HPDE6-E6E7 (cell line): ENCODE measurements around the gene ERLIN1.

Experiments used
- DNase-seq: peaks from one replicate; pipeline ENCODE4 v3.0.0; 2011; ENCODE audit warnings: missing footprints; ENCODE audit errors: extremely low spot score

Gene ERLIN1

GRCh38 chr10:100185364-100186252 lies at the start of gene ERLIN1:
Gene ERLIN1, minus strand, starts transcription at chr10:100186029. Its CDS starts 403 bp downstream, at chr10:100185626.
- peak; percentile 87 for DNase-seq

DNA sequence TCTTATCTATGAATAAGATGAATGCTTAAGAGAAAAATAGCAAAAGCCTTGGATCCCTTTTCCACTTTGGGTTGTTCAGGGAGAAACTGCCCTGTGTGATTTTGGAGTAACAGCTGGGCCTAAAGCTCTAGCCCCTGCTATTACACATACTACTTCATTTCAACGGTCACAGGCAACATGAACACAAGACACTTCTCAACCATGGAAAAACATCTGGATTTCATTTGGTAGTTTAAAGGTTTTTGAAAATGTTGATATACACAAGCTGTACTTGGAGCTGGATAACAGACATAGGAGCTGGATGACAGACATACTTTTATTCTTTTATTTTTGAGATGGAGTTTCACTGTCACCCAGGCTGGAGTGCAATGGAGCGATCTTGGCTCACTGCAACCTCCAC lies 46.3 kb upstream of the ERLIN1 start:
- DNase-seq, result no peak

DNA sequence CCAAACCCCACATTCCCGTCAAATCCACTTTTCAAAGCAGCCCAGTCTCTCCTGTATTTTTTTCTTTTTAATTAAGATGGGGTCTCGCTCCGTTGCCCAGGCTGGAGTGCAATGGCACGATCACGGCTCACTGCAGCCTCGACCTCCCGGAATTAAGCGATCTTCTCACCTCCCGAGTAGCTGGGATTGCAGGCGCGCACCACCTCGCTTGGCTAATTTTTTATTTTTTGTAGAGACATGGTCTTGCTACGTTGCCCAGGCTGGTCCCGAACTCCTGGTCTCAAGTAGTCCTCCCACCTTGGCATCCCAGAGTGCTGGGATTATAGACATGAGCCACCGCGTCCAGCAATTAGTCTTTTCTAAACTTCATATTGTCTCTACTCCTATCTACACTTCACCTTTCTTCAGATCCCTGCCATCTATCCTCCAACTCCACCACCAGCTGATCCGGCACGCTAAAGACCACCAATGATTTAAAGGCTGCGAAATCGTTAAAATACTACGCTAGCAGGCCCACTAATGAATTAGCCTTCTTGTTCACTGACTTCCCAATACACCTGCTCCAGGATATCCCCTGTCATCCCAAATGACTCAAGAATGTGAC lies 44.1 kb upstream of the ERLIN1 start:
- no peak for DNase-seq

DNA sequence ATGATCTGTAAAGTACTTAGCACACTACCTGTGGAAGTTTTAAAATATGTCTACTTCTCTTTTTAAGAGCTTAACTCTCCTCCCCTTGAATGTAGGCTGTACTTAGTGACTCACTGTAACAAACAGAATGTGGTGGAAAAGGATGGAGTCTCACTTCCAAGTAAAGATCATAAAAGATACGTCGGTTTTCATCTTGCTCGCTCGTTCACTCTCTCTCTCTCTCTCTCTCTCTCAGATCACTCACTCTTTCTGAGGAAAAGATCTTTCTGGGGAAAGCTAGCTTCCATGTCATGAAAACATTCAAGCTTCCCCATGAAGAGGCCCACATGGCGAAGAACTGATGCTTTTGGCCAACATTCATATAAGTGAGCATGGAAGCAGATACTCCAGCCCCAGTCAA lies 38.0 kb upstream of the ERLIN1 start:
- no peak for DNase-seq

GRCh38 chr10:100222529-100222928 lies 36.7 kb upstream of the ERLIN1 start:
- DNase-seq, result no peak

DNA sequence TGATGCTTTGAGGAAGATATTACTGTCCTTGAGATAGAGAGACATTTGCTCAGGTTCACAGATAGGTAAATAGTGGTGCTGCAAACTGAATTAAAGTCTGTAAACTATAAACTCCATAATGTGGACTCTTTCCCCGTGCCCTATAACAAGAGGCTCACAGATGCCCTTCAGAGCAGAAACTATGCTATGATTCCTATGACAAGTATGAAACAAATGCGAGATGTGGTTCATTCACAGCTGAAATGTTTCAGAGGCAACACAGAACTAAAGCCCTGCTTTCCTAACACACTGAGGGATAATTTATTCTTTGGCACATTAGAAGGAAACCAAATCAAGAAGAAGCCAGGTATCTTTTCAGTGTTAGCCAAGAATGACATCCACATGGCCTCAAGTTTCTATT lies 30.2 kb upstream of the ERLIN1 start:
- no peak for DNase-seq

GRCh38 chr10:100209303-100209702 lies 23.5 kb upstream of the ERLIN1 start:
- no peak for DNase-seq

- no peak for DNase-seq
Observed at GRCh38 chr10:100208276-100208675, 22.4 kb upstream of the ERLIN1 start.

DNA sequence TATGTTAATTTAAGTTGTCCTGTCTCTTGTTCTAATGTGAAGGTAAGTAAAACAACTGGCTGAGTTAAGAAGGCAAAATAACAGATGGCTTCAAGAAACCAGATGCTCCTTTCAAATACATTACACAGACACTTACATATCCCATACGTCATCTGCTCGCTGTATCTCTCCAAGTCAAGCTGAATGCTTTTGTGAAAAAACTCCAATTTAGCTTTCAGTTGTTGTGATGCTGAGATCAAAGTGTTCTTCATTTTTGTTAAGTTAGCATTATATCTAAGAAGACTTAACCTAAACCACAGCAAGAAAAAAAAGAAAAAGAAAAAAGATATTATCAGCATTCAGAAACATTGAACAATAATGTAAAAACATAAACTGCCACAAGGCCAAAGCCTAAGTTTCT lies 18.5 kb upstream of the ERLIN1 start:
- DNase-seq, result no peak

DNA sequence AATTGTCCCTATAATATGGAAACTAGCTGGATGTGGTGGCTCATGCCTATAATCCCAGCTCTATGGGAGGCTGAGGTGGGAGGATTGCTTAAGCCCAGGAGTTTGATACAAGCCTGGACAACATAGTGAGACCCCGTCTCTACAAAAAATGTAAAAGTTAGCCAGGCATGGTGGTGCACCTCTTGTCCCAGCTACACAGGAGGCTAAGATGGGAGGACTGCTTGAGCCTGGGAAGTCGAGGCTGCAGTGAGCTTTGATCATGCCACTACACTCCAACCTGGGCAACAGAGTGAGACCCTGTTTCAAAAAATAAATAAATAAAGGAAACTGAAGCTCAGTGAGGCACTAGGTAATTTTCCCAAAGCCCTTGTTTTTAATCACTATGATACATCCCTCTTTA lies 15.7 kb upstream of the ERLIN1 start:
- DNase-seq, result no peak

- DNase-seq, result no peak
Observed at GRCh38 chr10:100194711-100195110, 8.9 kb upstream of the ERLIN1 start.

DNA sequence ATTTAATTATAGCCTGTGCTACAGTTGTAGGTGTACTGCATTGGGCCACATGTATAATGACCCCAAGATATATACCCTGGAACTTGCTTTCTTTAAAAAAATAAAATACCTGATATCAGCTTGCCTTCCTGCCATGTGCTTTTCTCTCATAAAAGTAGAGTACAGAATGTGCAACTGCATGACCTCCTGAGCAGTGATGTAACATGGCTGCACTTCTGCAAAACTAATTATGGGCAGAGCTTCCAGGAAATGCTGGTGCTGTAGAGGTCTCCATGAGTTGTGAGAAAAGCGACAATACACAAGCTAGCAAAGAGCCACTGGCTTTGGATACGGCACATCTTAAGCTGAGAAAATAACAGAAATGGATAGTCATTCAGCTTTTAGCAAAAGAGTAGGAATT lies 6.5 kb upstream of the ERLIN1 start:
- DNase-seq, result no peak

- peak; percentile 29 for DNase-seq
Observed at GRCh38 chr10:100186253-100187212, 704 bp upstream of the ERLIN1 start.

DNA sequence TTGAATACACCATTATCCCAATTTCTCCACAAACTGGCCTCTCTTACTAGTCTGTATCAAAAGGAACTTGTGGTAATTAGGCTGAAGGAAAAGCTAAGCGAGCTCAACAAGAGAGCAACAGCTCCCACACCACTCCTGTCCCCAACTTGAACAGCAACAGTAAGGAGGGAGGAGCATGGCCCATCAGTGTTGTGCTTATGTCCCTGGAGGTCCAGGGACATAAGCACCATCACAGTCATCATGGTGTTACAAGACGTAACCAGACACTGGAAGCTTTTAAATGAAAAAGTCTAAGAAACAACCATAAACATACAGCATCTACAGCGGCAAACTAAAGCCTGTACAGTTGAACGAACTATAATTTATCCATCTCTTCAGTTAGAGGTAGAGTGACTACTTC lies 989 bp downstream of the ERLIN1 start:
- DNase-seq, result no peak

GRCh38 chr10:100184426-100184825 lies 1.4 kb downstream of the ERLIN1 start:
- no peak for DNase-seq

GRCh38 chr10:100183481-100183880 lies 2.3 kb downstream of the ERLIN1 start:
- DNase-seq, result peak; percentile 32

GRCh38 chr10:100182908-100183307 lies 2.9 kb downstream of the ERLIN1 start:
- DNase-seq, result no peak

DNA sequence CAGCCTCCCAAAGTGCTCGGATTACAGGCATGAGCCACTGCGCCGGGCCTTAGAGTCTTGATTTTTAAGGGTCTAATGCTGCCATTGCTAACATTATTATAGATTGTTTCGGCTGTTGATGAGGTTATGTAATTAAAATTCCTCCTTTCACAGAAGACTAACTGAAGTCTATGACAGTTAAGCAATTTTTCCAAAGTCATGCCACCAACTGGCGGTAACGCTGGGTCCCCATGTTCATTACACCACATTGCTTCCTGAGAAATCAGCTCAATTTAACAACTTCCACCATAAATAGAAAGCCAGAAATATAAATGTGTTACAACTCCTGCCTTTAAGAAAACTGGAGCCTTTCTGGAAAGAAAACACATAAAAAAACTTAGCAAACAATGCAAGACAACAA lies 3.5 kb downstream of the ERLIN1 start:
- no peak for DNase-seq

DNA sequence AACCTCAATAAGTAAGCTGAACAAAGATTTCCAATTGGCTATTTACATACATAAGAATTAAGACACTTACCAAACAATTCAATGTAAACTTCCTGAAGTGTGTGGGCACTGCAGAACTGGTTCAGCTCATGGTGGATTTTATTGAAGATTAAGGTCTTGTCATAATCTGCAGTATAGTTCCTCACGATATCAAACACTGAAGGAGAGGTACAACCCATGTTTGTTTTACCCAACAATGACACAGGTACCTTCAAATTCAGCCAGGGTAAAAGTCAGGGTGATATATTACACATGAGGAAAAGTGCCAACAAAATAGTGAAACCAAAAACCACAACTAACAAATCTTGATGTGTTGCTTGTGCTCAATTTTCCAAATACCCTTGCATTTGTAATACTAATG lies 10.0 kb downstream of the ERLIN1 start:
- no peak for DNase-seq

- DNase-seq, result no peak
Observed at GRCh38 chr10:100174699-100175677, 10.8 kb downstream of the ERLIN1 start.

DNA sequence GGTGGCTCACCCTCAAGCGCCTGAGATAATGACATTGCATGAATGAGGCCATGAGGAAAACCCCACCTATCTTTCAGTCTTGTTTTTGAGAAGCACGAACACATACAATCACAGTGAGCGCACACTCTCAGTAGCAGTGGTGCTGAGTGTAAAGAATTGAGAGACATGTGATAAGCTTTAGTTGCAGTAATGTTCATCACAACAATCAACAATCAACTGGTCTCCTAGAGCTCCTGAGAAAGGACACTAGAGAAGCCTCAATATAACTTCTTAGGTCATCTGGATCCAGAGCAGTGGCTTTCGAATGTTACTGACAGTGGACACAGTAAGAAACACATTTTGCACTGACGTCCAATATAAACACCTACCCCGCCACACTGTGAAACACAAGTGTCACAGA lies 12.8 kb downstream of the ERLIN1 start:
- no peak for DNase-seq
